Inflammatory macrophage treated with lipopolysaccharide for 1 hour (primary cell): ENCODE results near the gene SLC38A3.

Experiments
- DNase-seq, 2 donors: peaks; one replicate each; pipeline ENCODE4 v3.0.0-alpha.2; 2020 to 2022

Gene SLC38A3

DNA sequence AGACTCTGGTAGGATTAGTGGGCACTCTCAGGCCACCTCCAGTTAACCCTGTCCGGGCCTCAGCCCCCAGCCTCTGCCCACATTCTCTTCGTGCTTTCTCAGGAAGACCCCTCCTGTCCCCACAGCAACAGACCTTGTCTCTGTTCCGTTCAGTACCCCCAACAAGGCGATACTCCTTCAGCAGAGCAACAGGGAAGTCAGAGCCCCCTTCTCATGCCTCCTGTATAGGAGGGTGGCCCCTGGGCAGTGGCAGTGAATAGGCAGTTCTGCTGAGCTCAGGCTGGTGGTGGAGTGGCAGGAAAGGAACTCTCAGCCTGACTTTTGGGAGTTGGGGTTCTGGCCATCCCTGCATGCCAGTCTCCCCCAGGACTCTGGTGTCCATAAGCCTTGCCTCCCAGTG is 64.4 kb downstream of the SLC38A3 start:
- no peak for DNase-seq

DNA sequence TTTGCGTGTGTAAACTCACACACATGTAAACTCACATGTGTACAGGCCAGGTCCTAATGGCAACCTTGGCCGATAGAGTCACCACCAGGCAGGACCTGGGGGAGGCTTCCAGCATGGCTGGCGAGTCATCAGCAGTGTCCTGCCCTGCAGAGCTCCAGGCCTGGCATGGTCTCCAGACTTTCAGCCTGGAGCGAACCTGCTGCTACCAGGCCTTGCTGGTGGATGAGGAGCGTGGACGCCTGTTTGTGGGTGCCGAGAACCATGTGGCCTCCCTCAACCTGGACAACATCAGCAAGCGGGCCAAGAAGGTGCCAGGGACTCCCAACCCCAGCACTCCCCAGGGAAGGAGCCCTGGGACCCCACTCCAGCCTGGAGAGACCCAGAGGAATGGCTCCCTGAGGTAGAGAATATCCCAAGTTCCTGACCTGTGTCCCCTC is 64.9 kb downstream of the SLC38A3 start:
- no peak for DNase-seq

DNA sequence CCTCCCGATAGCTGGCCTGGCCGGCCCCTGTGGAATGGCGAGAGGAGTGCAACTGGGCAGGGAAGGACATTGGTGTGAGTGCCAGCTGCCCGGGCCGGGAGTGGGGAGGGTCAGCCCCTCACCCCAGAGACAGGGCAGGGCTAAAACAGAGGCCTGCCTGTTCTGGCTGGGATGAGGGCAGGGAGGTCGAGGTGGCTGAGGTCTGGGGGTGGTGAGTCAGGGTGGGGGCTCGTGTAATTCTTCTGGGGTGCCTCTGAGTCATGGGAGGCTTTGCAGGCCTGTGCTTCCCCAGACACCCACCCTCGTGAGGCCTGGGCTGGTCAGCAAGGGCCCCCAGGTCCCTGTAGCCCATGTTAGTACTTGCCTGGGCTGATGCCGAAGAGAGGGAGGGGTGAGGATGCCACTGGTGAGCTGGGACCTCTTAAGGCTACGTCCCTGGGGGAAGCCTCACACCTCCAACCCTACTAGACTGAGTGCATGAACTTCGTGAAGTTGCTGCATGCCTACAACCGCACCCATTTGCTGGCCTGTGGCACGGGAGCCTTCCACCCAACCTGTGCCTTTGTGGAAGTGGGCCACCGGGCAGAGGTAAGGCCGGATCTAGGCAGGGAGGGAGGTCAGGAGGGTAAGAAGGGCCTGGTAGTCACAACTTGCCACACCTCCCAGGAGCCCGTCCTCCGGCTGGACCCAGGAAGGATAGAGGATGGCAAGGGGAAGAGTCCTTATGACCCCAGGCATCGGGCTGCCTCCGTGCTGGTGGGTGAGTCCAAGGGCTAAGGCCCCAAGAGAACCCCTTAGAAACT is 65.6 kb downstream of the SLC38A3 start:
- no peak for DNase-seq
